Stomach (tissue), 9 donors: ENCODE results near the gene VSTM4. TPM values are rescaled to one million over a fixed set of nuclear protein-coding genes. Genes with fewer than 3 reads are reported as not detected.

Experiments
- DNase-seq, 2 donors: peaks; one replicate each; pipeline versions ENCODE4 v3.0.0 to v3.0.0-alpha.2; 2013 to 2019
- H3K27ac ChIP-seq, 5 donors: fragments of 200-600 bp in 4 of 5; sonication (generic) in 4 of 5; one replicate each; pipeline ENCODE4 v1.5.1; 2013 to 2019; ENCODE audit warnings: mild to moderate bottlenecking in 1 of 5, moderate library complexity in 1 of 5
- H3K27me3 ChIP-seq, 3 donors: fragments of 200-600 bp; sonication (generic); one replicate each; pipeline ENCODE4 v1.5.1; 2017 to 2019; ENCODE audit warnings: mixed run types in 1 of 3
- H3K36me3 ChIP-seq, 4 donors: fragments of 200-600 bp; sonication (generic); 1 replicate in 3 of 4; 2 replicates in 1 of 4; pipeline ENCODE4 v1.5.1; 2016 to 2019
- H3K4me1 ChIP-seq, 4 donors: fragments of 200-600 bp; sonication (generic); one replicate each; pipeline ENCODE4 v1.5.1; 2016 to 2019
- H3K4me3 ChIP-seq, 4 donors: fragments of 200-600 bp; sonication (generic) in 3 of 4; one replicate each; pipeline ENCODE4 v1.5.1; 2016 to 2019; ENCODE audit warnings: mild to moderate bottlenecking in 1 of 4
- H3K9me3 ChIP-seq, 4 donors: fragments of 200-600 bp; sonication (generic); one replicate each; pipeline ENCODE4 v1.5.1; 2016 to 2019
- EP300 ChIP-seq: sonication (generic); formaldehyde crosslinking; IDR thresholded peaks from one replicate; pipeline ENCODE4 v1.6.1; 2017; ENCODE audit warnings: antibody characterized with exemption
- POLR2A ChIP-seq, 4 donors: fragments of 450-650 bp; IDR thresholded peaks; one replicate each; pipeline ENCODE4 v1.6.1; 2016; ENCODE audit warnings: antibody characterized with exemption in 4 of 4, control low read depth in 2 of 4, mild to moderate bottlenecking in 1 of 4, moderate library complexity in 1 of 4
- POLR2AphosphoS5 ChIP-seq, 3 donors: sonication (generic); formaldehyde crosslinking; IDR thresholded peaks; one replicate each; pipeline ENCODE4 v1.6.1; 2016; ENCODE audit warnings: antibody characterized with exemption in 3 of 3
- WGBS, 5 donors: extraction: QIAGEN DNeasy Blood & Tissue Kit in 3 of 5; methylation state at CpG; one replicate each; pipeline versions ENCODE4 v1.1.5 to v1.1.7; 2013 to 2018; 5-methylcytosine and 5-hydroxymethylcytosine counted together
- intact Hi-C: fragments of 100-400 bp; cut with DNase I; formaldehyde crosslinking; loops from one replicate; pipeline ENCODE4 v1.15.1; 2023; ENCODE audit warnings: low total_unique reads
- polyA plus RNA-seq, 3 donors: library from polyadenylated mRNA; stranded (reverse); fragments of 200-250 nt; gene quantifications; one replicate each; pipeline ENCODE4 v1.2.3, GENCODE V29; 2013
- total RNA-seq, 5 donors: library from RNA; depleted of rRNA; stranded (reverse); fragments of >200 nt; gene quantifications; one replicate each; pipeline versions ENCODE4 v1.1.0 to v1.2.3, GENCODE V29; 2014 to 2016
- TF ChIP-seq, protein P1 (sequence below), 7 experiments: fragments of 450-650 bp in 4 of 7; fragments of 200-600 bp in 3 of 7; sonication (generic) in 3 of 7; IDR thresholded peaks; one replicate each; pipeline ENCODE4 v1.5.1; 2016 to 2019; ENCODE audit warnings: antibody characterized with exemption in 7 of 7, control low read depth in 2 of 7, mild to moderate bottlenecking in 1 of 7
- donor health status: healthy with polysubstance abuse.
- donor health status: Bipolar disorder and iron deficiency.
- donor health status: healthy.

Gene VSTM4
- total and polyA plus RNA-seq, 8 donors = 0.58 to 23.1 (median 3.0) TPM

DNA sequence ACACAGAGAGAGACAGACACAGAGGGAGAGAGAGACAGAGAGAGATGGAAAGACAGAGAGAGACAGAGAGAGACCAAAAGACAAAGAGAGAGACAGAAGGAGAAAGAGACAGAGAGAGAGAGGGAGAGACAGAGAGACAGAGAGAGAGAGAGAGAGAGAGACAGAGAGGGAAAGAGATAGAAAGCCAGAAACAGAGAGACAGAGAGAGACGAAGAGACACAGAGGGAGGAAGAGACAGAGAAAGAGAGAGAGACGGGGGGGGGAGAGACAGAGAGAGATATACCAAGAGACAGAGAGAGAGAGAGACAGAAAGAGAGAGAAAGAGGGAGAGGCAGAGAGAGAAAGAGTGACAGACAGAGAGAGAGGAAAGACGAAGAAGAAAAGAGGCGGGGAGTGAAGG, 10.2 kb downstream of the VSTM4 start:
- intact Hi-C loops = no loop called here
- WGBS, 5 donors = 68 to 85% (median 82%) methylated on average over 4 of the region's 4 CpGs
- no peak for DNase-seq
- Histone ChIP-seq H3K27ac (peak overlapping the region in 1 of 5 donors; percentile 30), H3K27me3 (no peaks in the 10 kb centered on the region), H3K4me3 (no peak overlapping the region), H3K9me3 (no peaks in the 10 kb centered on the region), H3K36me3 (no peaks in the 10 kb centered on the region), H3K4me1 (peaks cover 6 to 40% (median 23%) of the 10 kb centered on the region in 4 donors)
- TF ChIP-seq POLR2AphosphoS5 (IDR thresholded peaks at IDR 0.05) (no peak), POLR2A (IDR thresholded peaks at IDR 0.05) (no peak), EP300 (no peak)
- TF ChIP-seq, protein P1, sequence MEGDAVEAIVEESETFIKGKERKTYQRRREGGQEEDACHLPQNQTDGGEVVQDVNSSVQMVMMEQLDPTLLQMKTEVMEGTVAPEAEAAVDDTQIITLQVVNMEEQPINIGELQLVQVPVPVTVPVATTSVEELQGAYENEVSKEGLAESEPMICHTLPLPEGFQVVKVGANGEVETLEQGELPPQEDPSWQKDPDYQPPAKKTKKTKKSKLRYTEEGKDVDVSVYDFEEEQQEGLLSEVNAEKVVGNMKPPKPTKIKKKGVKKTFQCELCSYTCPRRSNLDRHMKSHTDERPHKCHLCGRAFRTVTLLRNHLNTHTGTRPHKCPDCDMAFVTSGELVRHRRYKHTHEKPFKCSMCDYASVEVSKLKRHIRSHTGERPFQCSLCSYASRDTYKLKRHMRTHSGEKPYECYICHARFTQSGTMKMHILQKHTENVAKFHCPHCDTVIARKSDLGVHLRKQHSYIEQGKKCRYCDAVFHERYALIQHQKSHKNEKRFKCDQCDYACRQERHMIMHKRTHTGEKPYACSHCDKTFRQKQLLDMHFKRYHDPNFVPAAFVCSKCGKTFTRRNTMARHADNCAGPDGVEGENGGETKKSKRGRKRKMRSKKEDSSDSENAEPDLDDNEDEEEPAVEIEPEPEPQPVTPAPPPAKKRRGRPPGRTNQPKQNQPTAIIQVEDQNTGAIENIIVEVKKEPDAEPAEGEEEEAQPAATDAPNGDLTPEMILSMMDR (IDR thresholded peaks at IDR 0.05) = no peak

DNA sequence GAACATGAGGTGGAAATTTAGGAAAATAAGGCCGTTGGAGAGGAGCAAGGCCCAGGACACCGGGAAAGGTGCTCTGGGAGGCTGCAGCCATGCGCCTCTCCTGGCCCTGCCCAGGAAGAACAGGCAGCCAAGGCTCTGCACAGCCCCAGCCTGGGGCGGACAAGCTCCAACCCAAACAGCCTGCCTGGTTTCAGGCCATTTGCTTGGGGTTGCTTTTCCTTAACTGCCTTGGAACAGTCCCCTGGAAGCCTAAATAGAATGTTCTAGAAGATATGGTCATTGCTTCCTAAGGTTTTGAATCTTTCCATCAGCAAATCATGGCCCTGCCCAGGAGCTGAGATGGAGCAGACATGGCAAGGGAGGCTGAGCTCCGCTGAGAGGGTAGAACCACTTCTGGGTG, 11.0 kb downstream of the VSTM4 start:
- H3K9me3 ChIP-seq = no peaks in the 10 kb centered on the region

DNA sequence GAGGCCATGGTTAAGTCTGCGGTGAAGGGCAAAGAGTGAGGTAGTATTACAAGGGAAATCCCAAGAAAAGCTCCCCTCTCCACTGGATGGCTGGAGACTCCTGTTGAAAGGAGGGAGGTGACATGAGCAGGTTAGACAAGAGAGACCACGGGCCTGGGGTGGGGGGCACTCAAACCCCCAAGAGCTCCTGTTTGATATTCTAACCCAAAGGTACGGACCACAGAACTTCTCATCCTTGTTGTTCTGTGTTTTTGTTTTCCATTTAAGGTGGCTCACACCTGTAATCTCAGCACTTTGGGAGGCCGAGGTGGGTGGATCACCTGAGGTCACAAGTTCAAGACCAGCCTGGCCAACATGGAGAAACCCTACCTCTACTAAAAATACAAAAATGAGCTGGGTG, 11.6 kb downstream of the VSTM4 start:
- no peak overlapping the region for H3K4me3 ChIP-seq
- H3K27me3 ChIP-seq = no peaks in the 10 kb centered on the region
- WGBS, 5 donors = 74 to 86% (median 83%) methylated on average over 4 of the region's 4 CpGs
- TF ChIP-seq POLR2AphosphoS5 (IDR thresholded peaks at IDR 0.05) (no peak), POLR2A (IDR thresholded peaks at IDR 0.05) (no peak), EP300 (no peak)
- TF ChIP-seq, protein P1 (IDR thresholded peaks at IDR 0.05) = no peak
- DNase-seq = no peak
- H3K4me1 ChIP-seq = peaks cover 5 to 27% (median 16%) of the 10 kb centered on the region in 4 donors
- H3K27ac ChIP-seq = no peak overlapping the region
- no peaks in the 10 kb centered on the region for H3K9me3 ChIP-seq
- H3K36me3 ChIP-seq = no peaks in the 10 kb centered on the region
- intact Hi-C loops = no loop called here

More for the DNA sequence above, 11.0 kb downstream of the VSTM4 start:
- Histone ChIP-seq H3K4me1 (peaks cover 5 to 33% (median 18%) of the 10 kb centered on the region in 4 donors), H3K27me3 (no peaks in the 10 kb centered on the region), H3K4me3 (no peak overlapping the region), H3K27ac (peak overlapping the region in 1 of 5 donors; percentile 26), H3K36me3 (no peaks in the 10 kb centered on the region)
- TF ChIP-seq POLR2AphosphoS5 (IDR thresholded peaks at IDR 0.05) (no peak), POLR2A (IDR thresholded peaks at IDR 0.05) (no peak), EP300 (no peak)
- TF ChIP-seq, protein P1 (IDR thresholded peaks at IDR 0.05) = no peak
- no peak for DNase-seq
- WGBS, 5 donors = 72 to 86% (median 83%) methylated on average over 5 of the region's 5 CpGs
- intact Hi-C loops = no loop called here

DNA sequence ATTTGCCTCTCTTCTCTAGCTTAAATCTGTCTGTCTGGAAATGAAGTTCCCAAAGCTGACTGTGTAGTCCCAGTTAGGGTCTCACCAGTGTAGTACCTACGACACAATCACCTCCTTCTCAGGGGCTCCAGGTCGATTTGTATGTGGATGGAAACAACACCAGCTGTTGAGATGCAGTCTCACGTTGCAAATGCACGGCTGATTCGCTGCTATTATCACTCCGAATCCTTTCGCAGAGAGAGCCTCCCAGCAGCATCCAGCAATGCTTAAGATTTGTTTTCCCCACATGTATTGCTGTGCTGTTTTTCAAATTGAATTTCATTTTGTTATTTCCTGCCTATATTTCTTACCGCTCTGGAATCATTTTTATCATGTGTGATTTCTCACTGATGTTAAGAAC, 16.3 kb downstream of the VSTM4 start:
- H3K4me3 ChIP-seq = no peak overlapping the region
- H3K27ac ChIP-seq = no peak overlapping the region
- no peaks in the 10 kb centered on the region for H3K27me3 ChIP-seq
- H3K9me3 ChIP-seq = no peaks in the 10 kb centered on the region
- DNase-seq = no peak
- no peaks in the 10 kb centered on the region for H3K36me3 ChIP-seq
- whole genome bisulfite sequencing, 5 donors = 72 to 78% (median 73%) methylated on average over 8 of the region's 8 CpGs
- intact Hi-C loops = no loop called here
- no peak for TF ChIP-seq EP300
- no peak for TF ChIP-seq POLR2A (IDR thresholded peaks at IDR 0.05)
- no peak for TF ChIP-seq POLR2AphosphoS5 (IDR thresholded peaks at IDR 0.05)
- TF ChIP-seq, protein P1 (IDR thresholded peaks at IDR 0.05) = no peak
- peaks cover 0 to 5% (median 0%) of the 10 kb centered on the region in 4 donors for H3K4me1 ChIP-seq
